ENCODE data around the gene NPFF.

DNA sequence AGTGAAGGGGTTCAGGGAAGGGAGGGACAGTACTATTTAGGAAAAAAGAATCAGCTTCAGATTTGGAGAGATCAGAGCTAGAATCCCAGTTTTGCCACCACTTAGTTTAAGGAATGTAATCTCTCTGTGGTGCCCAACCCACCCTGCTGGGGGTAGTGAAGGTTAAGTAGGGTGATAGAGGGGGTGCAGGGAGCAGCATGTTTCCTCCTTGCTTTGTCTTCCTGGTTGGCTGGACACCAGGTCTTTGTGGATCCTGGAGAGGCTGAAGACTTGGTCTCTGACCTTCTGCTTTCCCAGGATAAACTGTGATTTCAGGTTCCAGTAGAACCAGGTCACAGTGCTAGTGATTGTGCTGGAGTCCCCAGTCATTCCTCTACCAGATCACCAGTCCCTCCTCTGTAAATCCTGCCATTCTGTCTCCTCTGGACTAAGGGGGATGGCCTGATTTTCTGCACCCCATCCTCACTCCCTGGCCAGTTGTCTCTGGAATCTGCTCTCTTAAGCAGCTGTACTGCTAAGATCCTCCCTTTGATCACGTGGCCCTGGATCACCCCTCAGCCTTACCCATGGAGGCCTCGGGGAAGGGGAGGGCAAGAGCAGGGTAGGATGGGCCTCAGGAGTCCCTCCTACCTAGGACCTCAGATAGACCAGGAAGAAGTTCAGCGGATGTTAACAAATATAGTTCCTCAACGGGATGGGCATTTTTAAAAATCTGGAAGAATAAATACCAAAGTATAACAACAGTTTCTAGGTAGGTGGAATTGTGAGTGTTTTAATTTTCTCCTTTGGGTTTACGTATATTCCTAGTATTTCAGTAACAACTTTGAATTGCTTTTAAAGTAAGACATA lies 11.2 kb downstream of the NPFF start:
- no peak for TF ChIP-seq CTCF (conservative IDR thresholded peaks at IDR 0.05 in 1 of 2, IDR thresholded peaks at IDR 0.05 in 1 of 2; ENCODE audit: low read depth in 1 of 2, low read length in 2 of 2)
- TF ChIP-seq EZH2 (IDR thresholded peaks at IDR 0.05; ENCODE audit: low read length, missing control alignments) = no peak

Measured in fibroblast of lung (primary cell).